ENCODE results near the gene KLHL29.

DNA sequence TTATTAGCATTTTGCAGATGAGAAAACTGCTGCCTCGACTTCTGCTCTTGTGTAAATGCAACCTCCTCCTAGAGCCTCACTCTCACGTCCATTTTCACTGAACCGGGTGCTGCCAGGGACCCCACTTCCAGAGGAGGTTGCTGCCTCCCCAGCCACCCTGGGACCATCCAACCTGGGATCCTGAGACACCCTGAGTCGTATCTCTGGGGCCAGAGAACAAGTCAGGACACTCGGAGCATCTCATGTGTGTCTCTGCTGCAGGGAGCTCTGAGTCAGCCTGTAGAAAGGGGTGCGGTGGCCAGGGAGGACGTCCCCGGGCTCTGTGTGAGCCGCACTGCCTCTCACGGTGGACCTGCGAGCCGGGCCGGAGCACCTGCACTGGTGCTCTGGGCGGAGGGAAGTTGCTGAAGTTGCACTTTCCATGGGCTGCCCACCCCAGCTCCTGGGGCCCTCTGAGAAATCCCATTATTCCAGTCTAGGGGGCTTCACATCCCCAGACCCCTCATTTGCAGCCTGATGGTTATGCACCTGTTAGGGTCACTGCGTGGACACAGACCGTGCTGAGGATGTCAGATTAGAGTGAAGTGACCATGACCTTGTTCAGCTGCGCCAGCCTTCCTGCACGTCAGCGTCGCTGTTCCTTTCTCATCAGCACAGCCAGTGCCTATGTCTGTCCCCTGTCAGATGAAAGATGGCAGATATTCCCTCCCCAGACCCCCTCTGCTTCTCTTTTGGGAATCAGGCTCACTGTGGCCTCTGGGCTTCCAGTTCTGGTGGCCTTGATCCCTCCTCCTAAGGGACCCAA, 230.4 kb downstream of the KLHL29 start:
- TF ChIP-seq, protein P1, sequence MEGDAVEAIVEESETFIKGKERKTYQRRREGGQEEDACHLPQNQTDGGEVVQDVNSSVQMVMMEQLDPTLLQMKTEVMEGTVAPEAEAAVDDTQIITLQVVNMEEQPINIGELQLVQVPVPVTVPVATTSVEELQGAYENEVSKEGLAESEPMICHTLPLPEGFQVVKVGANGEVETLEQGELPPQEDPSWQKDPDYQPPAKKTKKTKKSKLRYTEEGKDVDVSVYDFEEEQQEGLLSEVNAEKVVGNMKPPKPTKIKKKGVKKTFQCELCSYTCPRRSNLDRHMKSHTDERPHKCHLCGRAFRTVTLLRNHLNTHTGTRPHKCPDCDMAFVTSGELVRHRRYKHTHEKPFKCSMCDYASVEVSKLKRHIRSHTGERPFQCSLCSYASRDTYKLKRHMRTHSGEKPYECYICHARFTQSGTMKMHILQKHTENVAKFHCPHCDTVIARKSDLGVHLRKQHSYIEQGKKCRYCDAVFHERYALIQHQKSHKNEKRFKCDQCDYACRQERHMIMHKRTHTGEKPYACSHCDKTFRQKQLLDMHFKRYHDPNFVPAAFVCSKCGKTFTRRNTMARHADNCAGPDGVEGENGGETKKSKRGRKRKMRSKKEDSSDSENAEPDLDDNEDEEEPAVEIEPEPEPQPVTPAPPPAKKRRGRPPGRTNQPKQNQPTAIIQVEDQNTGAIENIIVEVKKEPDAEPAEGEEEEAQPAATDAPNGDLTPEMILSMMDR (IDR thresholded peaks at IDR 0.05; ENCODE audit: low read depth, low read length, poor library complexity, severe bottlenecking), result no peak
- TF ChIP-seq EZH2phosphoT487 (IDR thresholded peaks at IDR 0.05; ENCODE audit: borderline replicate concordance, low read length), result no peak
